PC-3 (cell line): ENCODE results near the gene LRP10. TPM values are rescaled to one million over a fixed set of nuclear protein-coding genes. Genes with fewer than 3 reads are reported as not detected.

Experiments used
- ATAC-seq: fragments of 200-7000 bp; cut with Tn5 transposase; 2 replicates; pipeline ENCODE4 v1.9.1; 2020; ENCODE audit warnings: mild to moderate bottlenecking, moderate library complexity
- BruUV-seq: library from RNA; stranded (reverse); fragments of 400-500 nt; replicated peaks from 2 replicates; lab custom pipeline; 2021; lab: Mats Ljungman, UMichigan
- CTCF ChIA-PET: fragments of 300-600 bp; sonication (Branson Sonifier 250); formaldehyde crosslinking; loops from one replicate; lab custom pipeline; 2022; ENCODE audit warnings: antibody characterized with exemption; lab: Charles Lee
- POLR2A ChIA-PET: fragments of 300-600 bp; sonication (Branson Sonifier 250); formaldehyde crosslinking; loops from one replicate; lab custom pipeline; 2022; ENCODE audit warnings: antibody characterized with exemption; ENCODE audit not compliant: unreplicated experiment; lab: Charles Lee
- DNase-seq: peaks from one replicate; pipeline ENCODE4 v3.0.0-alpha.2; 2015
- H2AFZ ChIP-seq: fragments of 300-600 bp; sonication (generic); 2 replicates; pipeline ENCODE4 v1.6.0; 2016; ENCODE audit warnings: antibody characterized with exemption, low read length
- H3F3A ChIP-seq: fragments of 300-600 bp; sonication (generic); one replicate; pipeline ENCODE4 v1.6.0; 2017; ENCODE audit warnings: antibody characterized with exemption, low read length, control low read depth, mild to moderate bottlenecking; ENCODE audit not compliant: unreplicated experiment
- H3K27ac ChIP-seq: fragments of 300-600 bp; sonication (generic); 2 replicates; pipeline ENCODE4 v1.5.1; 2016; ENCODE audit warnings: mild to moderate bottlenecking, low read length
- H3K27me3 ChIP-seq: fragments of 300-600 bp; sonication (generic); 2 replicates; pipeline ENCODE4 v1.6.1; 2016; ENCODE audit warnings: low read length, mixed read lengths
- H3K36me3 ChIP-seq: fragments of 300-600 bp; sonication (generic); 2 replicates; pipeline ENCODE4 v1.6.1; 2016; ENCODE audit warnings: low read depth, mixed run types, low read length, mixed read lengths
- H3K4me1 ChIP-seq: fragments of 300-600 bp; sonication (generic); 2 replicates; pipeline ENCODE4 v1.5.1; 2016; ENCODE audit warnings: low read length; ENCODE audit not compliant: insufficient read depth
- H3K4me2 ChIP-seq: fragments of 300-600 bp; sonication (generic); 2 replicates; pipeline ENCODE4 v1.6.0; 2016; ENCODE audit warnings: low read length
- H3K4me3 ChIP-seq: fragments of 300-600 bp; sonication (generic); 2 replicates; pipeline ENCODE4 v1.5.1; 2016; ENCODE audit warnings: mild to moderate bottlenecking, low read length, mixed read lengths
- H3K79me2 ChIP-seq: fragments of 300-600 bp; sonication (generic); 2 replicates; pipeline ENCODE4 v1.6.1; 2017; ENCODE audit warnings: low read length, mixed read lengths
- H3K9ac ChIP-seq: fragments of 300-600 bp; sonication (generic); 2 replicates; pipeline ENCODE4 v1.6.0; 2016; ENCODE audit warnings: mild to moderate bottlenecking, low read length
- H3K9me2 ChIP-seq: fragments of 300-600 bp; sonication (generic); replicated peaks from 2 replicates; pipeline ENCODE4 v1.6.1; 2016; ENCODE audit warnings: mixed run types, low read length, mixed read lengths
- H3K9me3 ChIP-seq: fragments of 300-600 bp; sonication (generic); 2 replicates; pipeline ENCODE4 v1.6.1; 2016; ENCODE audit warnings: low read length, mixed read lengths
- H4K20me1 ChIP-seq: fragments of 300-600 bp; sonication (generic); 2 replicates; pipeline ENCODE4 v1.6.1; 2016; ENCODE audit warnings: low read length, mixed read lengths
- EZH2 ChIP-seq: fragments of 300-600 bp; sonication (generic); IDR thresholded peaks from one replicate; pipeline ENCODE4 v1.6.1; 2017; ENCODE audit warnings: antibody characterized with exemption, mild to moderate bottlenecking, low read length; ENCODE audit not compliant: unreplicated experiment
- EZH2phosphoT487 ChIP-seq: fragments of 300-600 bp; sonication (generic); IDR thresholded peaks from 2 replicates; pipeline ENCODE4 v1.6.1; 2018; ENCODE audit warnings: mild to moderate bottlenecking, antibody characterized with exemption, low read length, borderline replicate concordance
- intact Hi-C: fragments of 100-400 bp; cut with micrococcal nuclease; formaldehyde crosslinking; loops from 2 replicates; pipeline ENCODE4 v1.9.0; 2023
- total RNA-seq: library from RNA; depleted of rRNA; stranded (reverse); fragments of >200 nt; gene quantifications from 2 replicates; pipeline ENCODE4 v1.2.3, GENCODE V29; 2014
- TF ChIP-seq, protein P1 (sequence below): fragments of 300-600 bp; sonication (generic); conservative IDR thresholded peaks from 2 replicates; pipeline ENCODE4 v1.5.1; 2017; ENCODE audit warnings: antibody characterized with exemption, low read depth, mild to moderate bottlenecking, low read length

LRP10 gene
- total RNA-seq, 1 experiment from 2014 or later = 46.5 TPM

DNA sequence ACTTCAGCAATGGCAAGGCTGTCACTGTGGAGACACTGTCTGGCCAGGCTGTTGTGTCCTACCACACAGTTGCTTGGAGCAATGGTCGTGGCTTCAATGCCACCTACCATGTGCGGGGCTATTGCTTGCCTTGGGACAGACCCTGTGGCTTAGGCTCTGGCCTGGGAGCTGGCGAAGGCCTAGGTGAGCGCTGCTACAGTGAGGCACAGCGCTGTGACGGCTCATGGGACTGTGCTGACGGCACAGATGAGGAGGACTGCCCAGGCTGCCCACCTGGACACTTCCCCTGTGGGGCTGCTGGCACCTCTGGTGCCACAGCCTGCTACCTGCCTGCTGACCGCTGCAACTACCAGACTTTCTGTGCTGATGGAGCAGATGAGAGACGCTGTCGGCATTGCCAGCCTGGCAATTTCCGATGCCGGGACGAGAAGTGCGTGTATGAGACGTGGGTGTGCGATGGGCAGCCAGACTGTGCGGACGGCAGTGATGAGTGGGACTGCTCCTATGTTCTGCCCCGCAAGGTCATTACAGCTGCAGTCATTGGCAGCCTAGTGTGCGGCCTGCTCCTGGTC lies 4.3 kb downstream of the LRP10 start:
- ATAC-seq (no peak), DNase-seq (no peak)
- TF ChIP-seq EZH2phosphoT487 = no peak
- TF ChIP-seq EZH2 = no peak
- TF ChIP-seq, protein P1, sequence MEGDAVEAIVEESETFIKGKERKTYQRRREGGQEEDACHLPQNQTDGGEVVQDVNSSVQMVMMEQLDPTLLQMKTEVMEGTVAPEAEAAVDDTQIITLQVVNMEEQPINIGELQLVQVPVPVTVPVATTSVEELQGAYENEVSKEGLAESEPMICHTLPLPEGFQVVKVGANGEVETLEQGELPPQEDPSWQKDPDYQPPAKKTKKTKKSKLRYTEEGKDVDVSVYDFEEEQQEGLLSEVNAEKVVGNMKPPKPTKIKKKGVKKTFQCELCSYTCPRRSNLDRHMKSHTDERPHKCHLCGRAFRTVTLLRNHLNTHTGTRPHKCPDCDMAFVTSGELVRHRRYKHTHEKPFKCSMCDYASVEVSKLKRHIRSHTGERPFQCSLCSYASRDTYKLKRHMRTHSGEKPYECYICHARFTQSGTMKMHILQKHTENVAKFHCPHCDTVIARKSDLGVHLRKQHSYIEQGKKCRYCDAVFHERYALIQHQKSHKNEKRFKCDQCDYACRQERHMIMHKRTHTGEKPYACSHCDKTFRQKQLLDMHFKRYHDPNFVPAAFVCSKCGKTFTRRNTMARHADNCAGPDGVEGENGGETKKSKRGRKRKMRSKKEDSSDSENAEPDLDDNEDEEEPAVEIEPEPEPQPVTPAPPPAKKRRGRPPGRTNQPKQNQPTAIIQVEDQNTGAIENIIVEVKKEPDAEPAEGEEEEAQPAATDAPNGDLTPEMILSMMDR = no peak
- Histone ChIP-seq H3K9ac (no peak overlapping the region), H3K27ac (no peak overlapping the region), H3K36me3 (peaks cover 27% of the 10 kb centered on the region; the same call in 1 of the 2 replicates), H3K9me2 (no peaks in the 10 kb centered on the region), H4K20me1 (no peaks in the 10 kb centered on the region), H2AFZ (no peak overlapping the region), H3K9me3 (no peaks in the 10 kb centered on the region), H3K27me3 (no peaks in the 10 kb centered on the region), H3K4me3 (no peak overlapping the region), H3F3A (peaks cover 2% of the 10 kb centered on the region), H3K79me2 (peaks cover 20% of the 10 kb centered on the region), H3K4me1 (peaks cover 12% of the 10 kb centered on the region), H3K4me2 (no peak overlapping the region)
- intact Hi-C loops = no loop called here
- BruUV-seq = no TSS peak
- ChIA-PET POLR2A (no interaction called here), CTCF (no interaction called here)

DNA sequence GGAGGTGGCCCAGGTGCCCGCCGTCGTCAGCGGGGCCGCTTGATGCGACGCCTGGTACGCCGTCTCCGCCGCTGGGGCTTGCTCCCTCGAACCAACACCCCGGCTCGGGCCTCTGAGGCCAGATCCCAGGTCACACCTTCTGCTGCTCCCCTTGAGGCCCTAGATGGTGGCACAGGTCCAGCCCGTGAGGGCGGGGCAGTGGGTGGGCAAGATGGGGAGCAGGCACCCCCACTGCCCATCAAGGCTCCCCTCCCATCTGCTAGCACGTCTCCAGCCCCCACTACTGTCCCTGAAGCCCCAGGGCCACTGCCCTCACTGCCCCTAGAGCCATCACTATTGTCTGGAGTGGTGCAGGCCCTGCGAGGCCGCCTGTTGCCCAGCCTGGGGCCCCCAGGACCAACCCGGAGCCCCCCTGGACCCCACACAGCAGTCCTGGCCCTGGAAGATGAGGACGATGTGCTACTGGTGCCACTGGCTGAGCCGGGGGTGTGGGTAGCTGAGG lies 5.5 kb downstream of the LRP10 start:
- TF ChIP-seq, protein P1 = no peak
- TF ChIP-seq EZH2 = no peak
- TF ChIP-seq EZH2phosphoT487 = no peak
- ChIA-PET POLR2A (no interaction called here), CTCF (no interaction called here)
- Histone ChIP-seq H3K36me3 (peaks cover 27% of the 10 kb centered on the region; the same call in 1 of the 2 replicates), H4K20me1 (no peaks in the 10 kb centered on the region), H2AFZ (no peak overlapping the region), H3K4me1 (peaks cover 12% of the 10 kb centered on the region; the same call in 1 of the 2 replicates), H3F3A (no peaks in the 10 kb centered on the region), H3K27me3 (no peaks in the 10 kb centered on the region), H3K4me3 (no peak overlapping the region), H3K9me3 (no peaks in the 10 kb centered on the region), H3K9me2 (no peaks in the 10 kb centered on the region), H3K79me2 (peaks cover 19% of the 10 kb centered on the region), H3K9ac (no peak overlapping the region), H3K4me2 (no peak overlapping the region), H3K27ac (no peak overlapping the region)
- DNase-seq (no peak), ATAC-seq (no peak)
- no TSS peak for BruUV-seq
- intact Hi-C loops = no loop called here
